ENCODE data around the gene SPSB4.
"Not testable (repeated sequence)": the region's sequence is repeated elsewhere in the genome, so short reads cannot be mapped to it uniquely, and the experiment has no call there.

Gene SPSB4

GRCh38 chr3:141095546-141095937 is 44.4 kb downstream of the SPSB4 start:
- DNase-seq (ENCODE audit: low spot score) = no peak

GRCh38 chr3:141096164-141096563 is 45.0 kb downstream of the SPSB4 start:
- no peak for DNase-seq (ENCODE audit: low spot score)

GRCh38 chr3:141096981-141097380 is 45.8 kb downstream of the SPSB4 start:
- DNase-seq (ENCODE audit: low spot score) = no peak

GRCh38 chr3:141100112-141100511 is 49.0 kb downstream of the SPSB4 start:
- DNase-seq (ENCODE audit: low spot score) = no peak

- DNase-seq (ENCODE audit: low spot score) = no peak
Observed at GRCh38 chr3:141100531-141101320, 49.6 kb downstream of the SPSB4 start.

- no peak for DNase-seq (ENCODE audit: low spot score)
Observed at GRCh38 chr3:141102372-141102771, 51.2 kb downstream of the SPSB4 start.

- DNase-seq (ENCODE audit: low spot score) = no peak
Observed at GRCh38 chr3:141103067-141103466, 51.9 kb downstream of the SPSB4 start.

GRCh38 chr3:141103503-141103902 is 52.4 kb downstream of the SPSB4 start:
- DNase-seq (ENCODE audit: low spot score) = no peak

- DNase-seq (ENCODE audit: low spot score) = no peak
Observed at GRCh38 chr3:141104151-141104821, 53.1 kb downstream of the SPSB4 start.

GRCh38 chr3:141105828-141106628 is 54.9 kb downstream of the SPSB4 start:
- peak; percentile 79 for DNase-seq (ENCODE audit: low spot score)

GRCh38 chr3:141106842-141107241 is 55.7 kb downstream of the SPSB4 start:
- DNase-seq (ENCODE audit: low spot score) = no peak

GRCh38 chr3:141108039-141108438 is 56.9 kb downstream of the SPSB4 start:
- DNase-seq (ENCODE audit: low spot score) = peak; percentile 35

- DNase-seq (ENCODE audit: low spot score) = no peak
Observed at GRCh38 chr3:141109751-141110150, 58.6 kb downstream of the SPSB4 start.

- no peak for DNase-seq (ENCODE audit: low spot score)
Observed at GRCh38 chr3:141110322-141110721, 59.2 kb downstream of the SPSB4 start.

- DNase-seq (ENCODE audit: low spot score) = no peak
Observed at GRCh38 chr3:141111364-141112155, 60.4 kb downstream of the SPSB4 start.

GRCh38 chr3:141112686-141113297 is 61.6 kb downstream of the SPSB4 start:
- DNase-seq (ENCODE audit: low spot score) = no peak

- DNase-seq (ENCODE audit: low spot score) = not testable (repeated sequence)
Observed at GRCh38 chr3:141113680-141114079, 62.5 kb downstream of the SPSB4 start.

GRCh38 chr3:141114179-141114745 is 63.1 kb downstream of the SPSB4 start:
- no peak for DNase-seq (ENCODE audit: low spot score)

- no peak for DNase-seq (ENCODE audit: low spot score)
Observed at GRCh38 chr3:141114816-141115460, 63.8 kb downstream of the SPSB4 start.

GRCh38 chr3:141115789-141116541 is 64.8 kb downstream of the SPSB4 start:
- DNase-seq (ENCODE audit: low spot score) = no peak
